Neuronal stem cell (in vitro differentiated cells): ENCODE data around the gene PHF12.

Experiments used
- DNase-seq: peaks from one replicate; pipeline ENCODE4 v3.0.0-alpha.2; 2013; ENCODE audit warnings: low spot score
- H2AFZ ChIP-seq: one replicate; pipeline ENCODE4 v1.6.1; 2013; ENCODE audit warnings: mild to moderate bottlenecking, low read length, inconsistent platforms
- H2AK5ac ChIP-seq: 2 replicates; pipeline ENCODE4 v1.6.1; 2013; ENCODE audit warnings: low read depth, mild to moderate bottlenecking, inconsistent platforms, low read length, moderate library complexity, mixed read lengths
- H2BK120ac ChIP-seq: 2 replicates; pipeline ENCODE4 v1.6.1; 2013; ENCODE audit warnings: low read depth, mild to moderate bottlenecking, inconsistent platforms, low read length, moderate library complexity, mixed read lengths
- H2BK12ac ChIP-seq: one replicate; pipeline ENCODE4 v1.6.1; 2013; ENCODE audit warnings: low read length, inconsistent platforms
- H2BK15ac ChIP-seq: 2 replicates; pipeline ENCODE4 v1.6.1; 2013; ENCODE audit warnings: mild to moderate bottlenecking, low read length, inconsistent platforms, mixed read lengths
- H2BK5ac ChIP-seq: one replicate; pipeline ENCODE4 v1.6.1; 2013; ENCODE audit warnings: inconsistent platforms, mild to moderate bottlenecking, low read length, moderate library complexity
- H3K14ac ChIP-seq: one replicate; pipeline ENCODE4 v1.6.1; 2013; ENCODE audit warnings: low read length, inconsistent platforms
- H3K18ac ChIP-seq: 2 replicates; pipeline ENCODE4 v1.6.1; 2013; ENCODE audit warnings: low read length, inconsistent platforms
- H3K23ac ChIP-seq: 2 replicates; pipeline ENCODE4 v1.6.1; 2013; ENCODE audit warnings: low read depth, mild to moderate bottlenecking, mixed read lengths, low read length, inconsistent platforms; ENCODE audit not compliant: poor library complexity
- H3K27ac ChIP-seq: replicated peaks from 3 replicates; pipeline ENCODE4 v1.5.1; 2013; ENCODE audit warnings: low read length, inconsistent platforms
- H3K27me3 ChIP-seq, 3 experiments: 2 replicates each; pipeline ENCODE4 v1.6.1; 2013; ENCODE audit warnings: low read length in 3 of 3, mild to moderate bottlenecking in 2 of 3, inconsistent platforms in 1 of 3, low read depth in 1 of 3, mixed read lengths in 1 of 3, moderate library complexity in 1 of 3; ENCODE audit not compliant: control insufficient read depth in 3 of 3, insufficient read depth in 3 of 3
- H3K36me3 ChIP-seq, 2 donors: replicated peaks in 1 of 2; 2 replicates each; pipeline ENCODE4 v1.6.1; 2013; ENCODE audit warnings: low read length in 2 of 2; ENCODE audit not compliant: control insufficient read depth in 2 of 2, insufficient read depth in 2 of 2
- H3K4ac ChIP-seq: 2 replicates; pipeline ENCODE4 v1.6.1; 2013; ENCODE audit warnings: inconsistent platforms, mild to moderate bottlenecking, low read length, moderate library complexity
- H3K4me1 ChIP-seq, 2 donors: 1 replicate in 1 of 2; 2 replicates in 1 of 2; pipeline ENCODE4 v1.6.1; 2013; ENCODE audit warnings: low read length in 2 of 2, low read depth in 1 of 2; ENCODE audit not compliant: control insufficient read depth in 2 of 2, insufficient read depth in 1 of 2
- H3K4me2 ChIP-seq: one replicate; pipeline ENCODE4 v1.6.1; 2013; ENCODE audit warnings: mild to moderate bottlenecking, low read length, inconsistent platforms; ENCODE audit not compliant: insufficient read depth, poor library complexity, severe bottlenecking
- H3K4me3 ChIP-seq, 2 donors: 2 replicates each; pipeline ENCODE4 v1.5.1; 2013; ENCODE audit warnings: low read length in 2 of 2, mild to moderate bottlenecking in 2 of 2, inconsistent platforms in 1 of 2, moderate library complexity in 1 of 2
- H3K79me1 ChIP-seq: one replicate; pipeline ENCODE4 v1.6.1; 2013; ENCODE audit warnings: low read depth, mild to moderate bottlenecking, inconsistent platforms, low read length, moderate library complexity
- H3K9ac ChIP-seq: one replicate; pipeline ENCODE4 v1.6.1; 2013; ENCODE audit warnings: mild to moderate bottlenecking, low read depth, low read length, inconsistent platforms; ENCODE audit not compliant: poor library complexity
- H3K9me3 ChIP-seq, 2 donors: replicated peaks in 1 of 2; 2 replicates each; pipeline versions ENCODE3 to v1.6.1; 2013; ENCODE audit warnings: low read length in 2 of 2, mild to moderate bottlenecking in 2 of 2, inconsistent platforms in 1 of 2, low read depth in 1 of 2, mixed read lengths in 1 of 2, moderate library complexity in 1 of 2; ENCODE audit not compliant: control insufficient read depth in 2 of 2, insufficient read depth in 1 of 2
- H4K8ac ChIP-seq: one replicate; pipeline ENCODE4 v1.6.1; 2013; ENCODE audit warnings: low read depth, mild to moderate bottlenecking, inconsistent platforms, low read length, moderate library complexity
- H4K91ac ChIP-seq: one replicate; pipeline ENCODE4 v1.6.1; 2013; ENCODE audit warnings: low read length, low read depth, mild to moderate bottlenecking, inconsistent platforms; ENCODE audit not compliant: poor library complexity
- WGBS, 2 donors: extraction: QIAGEN DNeasy Blood & Tissue Kit; methylation state at CpG; one replicate each; pipeline ENCODE4 v1.1.7; 2013; ENCODE audit warnings: missing lambda C conversion rate in 2 of 2, mixed read lengths in 1 of 2; ENCODE audit not compliant: insufficient read length in 2 of 2, insufficient replicate concordance in 1 of 2; ENCODE audit errors: extremely low coverage in 2 of 2; 5-methylcytosine and 5-hydroxymethylcytosine counted together

Gene PHF12

DNA sequence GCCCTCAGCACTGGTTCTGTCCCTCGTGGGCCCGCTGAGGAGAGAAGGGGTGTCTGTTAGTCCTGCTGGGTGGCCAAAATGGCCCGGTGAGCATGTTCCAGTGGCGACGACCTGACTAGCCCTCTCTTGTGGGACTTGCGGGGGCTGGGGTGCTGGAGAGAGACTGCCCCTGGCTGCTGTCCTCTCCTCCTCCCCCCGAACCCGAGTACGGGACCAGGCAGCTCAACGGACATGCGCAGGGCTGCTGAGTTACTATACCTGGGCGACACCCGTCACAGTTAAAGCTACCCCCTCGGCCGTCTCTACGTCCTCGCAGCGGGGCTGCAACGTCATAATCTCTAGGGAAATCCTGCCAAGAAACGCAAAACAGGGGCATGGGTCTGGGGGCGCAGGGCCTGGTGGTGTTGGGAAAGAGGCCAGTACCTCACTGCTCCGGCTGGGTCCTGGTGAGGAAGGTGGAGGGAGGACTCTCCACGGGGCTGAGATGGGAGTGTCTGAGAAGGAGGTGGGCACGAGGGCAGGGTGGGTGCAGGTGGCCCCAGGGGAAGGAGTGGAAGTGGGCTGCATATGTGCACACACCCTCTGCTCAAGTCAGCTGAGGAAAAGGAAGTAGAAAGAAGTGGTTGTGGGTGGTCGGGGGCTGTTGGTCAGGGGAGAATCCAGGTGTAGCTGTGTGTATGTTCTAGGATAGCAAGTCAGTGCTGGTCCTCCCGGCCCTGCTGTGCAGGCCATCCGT is 67.2 kb downstream of the PHF12 start:
- H3K4me1 ChIP-seq, result peaks cover 0 to 6% of the 10 kb centered on the region in 2 donors
- no peak overlapping the region for H3K4me2 ChIP-seq
- peak overlapping the region; percentile 51 for H3K9ac ChIP-seq
- H4K8ac ChIP-seq, result no peak overlapping the region
- H3K27ac ChIP-seq, result no peak overlapping the region
- H3K36me3 ChIP-seq, result peaks cover 53 to 86% of the 10 kb centered on the region in 2 donors
- DNase-seq, result no peak
- H3K18ac ChIP-seq, result no peak overlapping the region
- H3K4me3 ChIP-seq, result no peak overlapping the region
- H3K27me3 ChIP-seq, result no peaks in the 10 kb centered on the region
- H3K79me1 ChIP-seq, result no peaks in the 10 kb centered on the region
- H2BK120ac ChIP-seq, result no peak overlapping the region
- H2BK15ac ChIP-seq, result no peak overlapping the region
- no peak overlapping the region for H2AK5ac ChIP-seq
- H2BK5ac ChIP-seq, result no peak overlapping the region
- no CpG with 5 or more reads among the region's 27 CpGs for WGBS, 2 donors
- no peak overlapping the region for H2AFZ ChIP-seq
- no peaks in the 10 kb centered on the region for H3K9me3 ChIP-seq
- no peak overlapping the region for H3K4ac ChIP-seq
- no peak overlapping the region for H4K91ac ChIP-seq
- no peak overlapping the region for H2BK12ac ChIP-seq
- H3K14ac ChIP-seq, result no peak overlapping the region
- peak overlapping the region; percentile 35 for H3K23ac ChIP-seq

- WGBS, 2 donors, result no CpG with 5 or more reads among the region's 18 CpGs
- H3K9ac ChIP-seq, result peak overlapping the region; percentile 34
- no peak overlapping the region for H2BK15ac ChIP-seq
- H2BK12ac ChIP-seq, result no peak overlapping the region
- H3K4me3 ChIP-seq, result no peak overlapping the region
- no peak overlapping the region for H2AK5ac ChIP-seq
- H3K27me3 ChIP-seq, result no peaks in the 10 kb centered on the region
- H3K4me2 ChIP-seq, result no peak overlapping the region
- H3K23ac ChIP-seq, result peak overlapping the region; percentile 26
- H4K8ac ChIP-seq, result no peak overlapping the region
- peaks cover 56 to 86% of the 10 kb centered on the region in 2 donors for H3K36me3 ChIP-seq
- no peak overlapping the region for H3K4ac ChIP-seq
- peak overlapping the region; percentile 83 for H2BK5ac ChIP-seq
- no peak for DNase-seq
- no peak overlapping the region for H3K18ac ChIP-seq
- H4K91ac ChIP-seq, result no peak overlapping the region
- H3K4me1 ChIP-seq, result peaks cover 0 to 2% of the 10 kb centered on the region in 2 donors
- H3K14ac ChIP-seq, result no peak overlapping the region
- H3K27ac ChIP-seq, result no peak overlapping the region
- H3K9me3 ChIP-seq, result no peaks in the 10 kb centered on the region
- no peak overlapping the region for H2BK120ac ChIP-seq
- no peak overlapping the region for H2AFZ ChIP-seq
- no peaks in the 10 kb centered on the region for H3K79me1 ChIP-seq
Measured at GRCh38 chr17:28882154-28882895, 69.0 kb downstream of the PHF12 start.

- Histone ChIP-seq H2BK120ac (no peak overlapping the region), H4K91ac (no peak overlapping the region), H3K79me1 (no peaks in the 10 kb centered on the region), H3K4ac (no peak overlapping the region), H2BK15ac (no peak overlapping the region), H3K4me2 (no peak overlapping the region), H3K9ac (no peak overlapping the region), H2BK12ac (no peak overlapping the region), H3K14ac (no peak overlapping the region), H3K4me3 (no peak overlapping the region), H2BK5ac (no peak overlapping the region), H2AK5ac (no peak overlapping the region), H3K36me3 (peaks cover 55 to 85% of the 10 kb centered on the region in 2 donors), H3K27me3 (no peaks in the 10 kb centered on the region), H4K8ac (no peak overlapping the region), H3K9me3 (no peaks in the 10 kb centered on the region), H3K4me1 (no peaks in the 10 kb centered on the region), H3K18ac (no peak overlapping the region), H2AFZ (no peak overlapping the region), H3K23ac (no peak overlapping the region), H3K27ac (no peak overlapping the region)
- DNase-seq, result no peak
- no CpG with 5 or more reads among the region's 17 CpGs for WGBS, 2 donors
Measured at GRCh38 chr17:28881533-28882056, 69.7 kb downstream of the PHF12 start.

GRCh38 chr17:28880572-28880945 is 70.8 kb downstream of the PHF12 start:
- Histone ChIP-seq H3K79me1 (no peaks in the 10 kb centered on the region), H3K27me3 (no peaks in the 10 kb centered on the region), H2AK5ac (no peak overlapping the region), H2BK120ac (no peak overlapping the region), H3K9me3 (no peaks in the 10 kb centered on the region), H4K91ac (no peak overlapping the region), H3K18ac (no peak overlapping the region), H2BK15ac (no peak overlapping the region), H2BK5ac (no peak overlapping the region), H3K4me2 (no peak overlapping the region), H3K4me3 (no peak overlapping the region), H2AFZ (no peak overlapping the region), H3K14ac (no peak overlapping the region), H3K4me1 (no peaks in the 10 kb centered on the region), H3K9ac (no peak overlapping the region), H3K23ac (peak overlapping the region; percentile 36), H4K8ac (no peak overlapping the region), H3K36me3 (peaks cover 51 to 77% of the 10 kb centered on the region in 2 donors), H3K27ac (no peak overlapping the region), H3K4ac (no peak overlapping the region), H2BK12ac (no peak overlapping the region)
- DNase-seq, result no peak
- no CpG with 5 or more reads among the region's 10 CpGs for WGBS, 2 donors
